Mesendoderm (in vitro differentiated cells): ENCODE measurements around the gene BABAM2.

ENCODE experiments used
- DNase-seq: peaks from one replicate; pipeline ENCODE4 v3.0.0; 2013
- H2AK5ac ChIP-seq: 2 replicates; pipeline ENCODE4 v1.6.1; 2013; ENCODE audit warnings: low read length, inconsistent platforms
- H2BK120ac ChIP-seq: 2 replicates; pipeline ENCODE4 v1.6.1; 2013; ENCODE audit warnings: low read depth, mild to moderate bottlenecking, low read length, moderate library complexity, mixed read lengths
- H2BK15ac ChIP-seq: replicated peaks from 2 replicates; pipeline ENCODE4 v1.6.1; 2013; ENCODE audit warnings: low read depth, mild to moderate bottlenecking, moderate library complexity
- H2BK5ac ChIP-seq: 2 replicates; pipeline ENCODE4 v1.6.1; 2013; ENCODE audit warnings: low read length, inconsistent platforms
- H3K18ac ChIP-seq: 2 replicates; pipeline ENCODE4 v1.6.1; 2013; ENCODE audit warnings: mild to moderate bottlenecking, low read length, mixed read lengths
- H3K23ac ChIP-seq: one replicate; pipeline ENCODE4 v1.6.1; 2013; ENCODE audit warnings: low read length
- H3K27ac ChIP-seq: 2 replicates; pipeline ENCODE4 v1.5.1; 2013; ENCODE audit warnings: low read depth, mild to moderate bottlenecking, inconsistent platforms, low read length, moderate library complexity
- H3K27me3 ChIP-seq: 2 replicates; pipeline ENCODE4 v1.6.1; 2013; ENCODE audit warnings: low read length, control low read depth, mild to moderate bottlenecking, inconsistent platforms; ENCODE audit not compliant: insufficient read depth, poor library complexity
- H3K36me3 ChIP-seq: 2 replicates; pipeline ENCODE4 v1.6.1; 2013; ENCODE audit warnings: low read length, inconsistent platforms; ENCODE audit not compliant: control insufficient read depth, insufficient read depth
- H3K4ac ChIP-seq: one replicate; pipeline ENCODE4 v1.6.1; 2013; ENCODE audit warnings: low read depth, mild to moderate bottlenecking, low read length, moderate library complexity
- H3K4me1 ChIP-seq: 2 replicates; pipeline ENCODE4 v1.6.1; 2013; ENCODE audit warnings: low read depth, low read length, inconsistent platforms; ENCODE audit not compliant: control insufficient read depth
- H3K4me2 ChIP-seq: 2 replicates; pipeline ENCODE4 v1.6.1; 2013; ENCODE audit warnings: low read length
- H3K4me3 ChIP-seq: 2 replicates; pipeline ENCODE4 v1.5.1; 2013; ENCODE audit warnings: mild to moderate bottlenecking, low read length
- H3K56ac ChIP-seq: one replicate; pipeline ENCODE4 v1.6.1; 2013; ENCODE audit warnings: low read length
- H3K79me1 ChIP-seq: 2 replicates; pipeline ENCODE4 v1.6.1; 2013; ENCODE audit warnings: low read length, inconsistent platforms
- H3K79me2 ChIP-seq: 2 replicates; pipeline ENCODE4 v1.6.1; 2013; ENCODE audit warnings: mild to moderate bottlenecking, low read length; ENCODE audit not compliant: control insufficient read depth, insufficient read depth
- H3K9ac ChIP-seq: 2 replicates; pipeline ENCODE4 v1.6.1; 2013; ENCODE audit warnings: low read length, inconsistent platforms
- H4K5ac ChIP-seq: one replicate; pipeline ENCODE4 v1.6.1; 2013; ENCODE audit warnings: low read length
- H4K8ac ChIP-seq: one replicate; pipeline ENCODE4 v1.6.1; 2013; ENCODE audit warnings: low read depth, mild to moderate bottlenecking, control low read depth, low read length, moderate library complexity
- WGBS: extraction: QIAGEN DNeasy Blood & Tissue Kit; methylation state at CpG from one replicate; pipeline ENCODE4 v1.1.7; 2013; ENCODE audit warnings: low lambda C conversion rate, missing lambda C conversion rate; ENCODE audit not compliant: insufficient coverage; ENCODE audit errors: extremely low coverage; 5-methylcytosine and 5-hydroxymethylcytosine counted together

Gene BABAM2

DNA sequence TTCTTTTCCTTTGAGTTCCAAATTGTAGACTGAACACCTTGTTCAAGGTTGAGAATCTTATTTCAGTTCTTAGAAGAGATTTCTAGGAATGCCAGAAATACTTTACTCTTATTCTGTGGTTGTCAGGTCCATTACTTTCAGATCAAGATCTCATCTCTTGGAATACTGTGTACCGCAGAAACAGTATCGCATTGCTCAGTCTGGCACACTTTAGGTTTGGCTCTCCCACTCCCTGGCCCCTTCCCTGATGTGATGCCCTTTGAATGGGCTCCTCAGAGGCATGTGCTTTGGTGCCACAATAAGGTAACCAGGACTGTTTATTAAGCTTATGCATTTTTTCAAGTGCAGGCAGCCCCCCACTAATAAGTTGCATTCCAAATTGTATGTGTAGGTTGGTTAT is 257.5 kb downstream of the BABAM2 start:
- Histone ChIP-seq H3K79me2 (no peaks in the 10 kb centered on the region), H4K5ac (no peak overlapping the region), H3K4me2 (no peak overlapping the region), H3K4me3 (no peak overlapping the region), H3K27ac (no peak overlapping the region), H2BK15ac (no peak overlapping the region), H3K9ac (no peak overlapping the region), H4K8ac (no peak overlapping the region), H3K23ac (no peak overlapping the region), H3K79me1 (no peaks in the 10 kb centered on the region), H2BK5ac (no peak overlapping the region), H3K18ac (no peak overlapping the region), H2AK5ac (no peak overlapping the region), H3K4me1 (no peaks in the 10 kb centered on the region), H3K56ac (no peak overlapping the region), H2BK120ac (no peak overlapping the region), H3K4ac (no peak overlapping the region), H3K27me3 (no peaks in the 10 kb centered on the region), H3K36me3 (no peaks in the 10 kb centered on the region)
- DNase-seq, result no peak
- WGBS, result no CpG with 5 or more reads among the region's 2 CpGs

DNA sequence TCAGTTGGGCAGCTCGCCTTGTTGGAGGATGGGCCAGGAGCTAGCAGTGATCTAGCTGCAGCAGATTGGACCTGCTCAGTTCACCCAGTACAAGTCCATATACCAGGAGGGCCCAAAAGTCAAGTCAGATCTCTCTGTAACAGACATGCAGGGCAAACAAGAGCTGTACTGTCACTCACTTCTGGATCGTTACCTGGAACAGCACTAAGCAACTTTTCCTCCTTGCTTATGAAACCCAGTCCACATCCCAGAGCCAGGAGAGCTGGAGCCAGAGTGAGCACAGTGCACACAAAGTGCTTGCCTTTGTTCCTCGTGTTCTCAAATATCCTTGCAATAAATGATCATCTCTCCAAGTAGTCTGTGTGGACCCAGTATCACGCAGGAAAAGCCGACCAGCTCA is 258.0 kb downstream of the BABAM2 start:
- Histone ChIP-seq H3K27me3 (no peaks in the 10 kb centered on the region), H3K79me2 (no peaks in the 10 kb centered on the region), H3K23ac (no peak overlapping the region), H3K4me3 (no peak overlapping the region), H3K56ac (no peak overlapping the region), H3K4ac (no peak overlapping the region), H2AK5ac (no peak overlapping the region), H3K36me3 (no peaks in the 10 kb centered on the region), H3K18ac (no peak overlapping the region), H3K4me1 (no peaks in the 10 kb centered on the region), H3K27ac (no peak overlapping the region), H3K4me2 (no peak overlapping the region), H2BK15ac (no peak overlapping the region), H3K9ac (no peak overlapping the region), H3K79me1 (no peaks in the 10 kb centered on the region), H2BK5ac (no peak overlapping the region), H2BK120ac (no peak overlapping the region), H4K5ac (no peak overlapping the region), H4K8ac (no peak overlapping the region)
- DNase-seq, result no peak
- WGBS, result no CpG with 5 or more reads among the region's 5 CpGs

DNA sequence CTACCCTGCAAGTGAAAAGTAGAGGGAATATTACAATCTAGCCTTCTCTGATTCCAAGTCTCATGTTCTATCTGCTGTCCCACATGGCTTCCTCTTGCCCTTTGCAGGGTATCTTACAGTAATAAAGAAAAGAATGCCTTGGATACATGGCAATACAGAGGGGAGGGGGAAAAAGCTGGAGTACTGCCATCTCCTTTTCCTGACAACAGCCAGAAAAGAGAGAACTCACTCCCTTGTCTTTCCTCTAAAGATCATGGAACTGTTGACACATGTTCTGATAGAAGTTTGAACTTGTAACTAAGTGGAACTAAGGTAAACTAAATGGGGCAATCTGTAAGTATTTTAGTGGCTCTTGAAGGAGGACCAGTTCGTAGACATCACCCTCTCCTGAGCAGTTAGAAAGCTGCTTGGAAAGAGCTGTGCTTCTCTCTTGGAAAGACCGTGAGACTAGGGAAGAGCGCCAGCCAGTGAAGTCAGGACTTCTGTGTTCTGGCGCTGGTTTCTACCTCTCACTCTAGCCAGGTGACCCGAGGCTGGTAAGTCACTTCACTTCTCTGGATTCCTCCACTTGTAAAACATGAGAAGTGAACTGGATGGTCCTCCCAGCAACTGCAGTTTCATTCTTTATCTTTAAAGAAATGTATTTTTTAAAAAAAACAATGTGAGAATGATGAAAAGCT is 259.8 kb downstream of the BABAM2 start:
- no peak overlapping the region for H3K9ac ChIP-seq
- no peak for DNase-seq
- no peaks in the 10 kb centered on the region for H3K4me1 ChIP-seq
- H3K18ac ChIP-seq, result no peak overlapping the region
- no peak overlapping the region for H2BK120ac ChIP-seq
- H4K8ac ChIP-seq, result no peak overlapping the region
- no peak overlapping the region for H3K23ac ChIP-seq
- no peaks in the 10 kb centered on the region for H3K79me1 ChIP-seq
- H3K4me2 ChIP-seq, result no peak overlapping the region
- no peak overlapping the region for H3K4ac ChIP-seq
- no peak overlapping the region for H4K5ac ChIP-seq
- no peaks in the 10 kb centered on the region for H3K36me3 ChIP-seq
- no peak overlapping the region for H2BK5ac ChIP-seq
- no peak overlapping the region for H2AK5ac ChIP-seq
- no peaks in the 10 kb centered on the region for H3K79me2 ChIP-seq
- no peak overlapping the region for H3K56ac ChIP-seq
- no peak overlapping the region for H2BK15ac ChIP-seq
- WGBS, result no CpG with 5 or more reads among the region's 5 CpGs
- no peaks in the 10 kb centered on the region for H3K27me3 ChIP-seq
- H3K27ac ChIP-seq, result no peak overlapping the region
- no peak overlapping the region for H3K4me3 ChIP-seq

DNA sequence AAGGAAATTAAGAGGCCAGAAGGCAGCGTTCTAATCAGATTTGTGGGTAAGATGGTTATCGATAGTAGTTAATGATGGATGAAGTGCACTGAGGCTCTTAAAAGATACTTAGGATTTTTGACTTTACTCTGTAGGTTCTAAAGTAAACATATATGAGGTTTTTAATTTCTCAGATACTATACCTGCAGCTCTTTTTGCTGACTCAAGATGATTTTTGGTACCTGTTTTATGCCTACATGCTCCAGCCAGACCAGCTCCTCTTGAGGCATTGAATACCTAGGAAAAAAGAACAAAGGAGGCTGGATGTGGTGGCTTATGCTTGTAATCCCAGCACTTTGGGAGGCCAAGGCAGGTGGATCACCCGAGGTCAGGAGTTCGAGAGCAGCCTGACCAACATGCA is 260.5 kb downstream of the BABAM2 start:
- Histone ChIP-seq H3K56ac (no peak overlapping the region), H2BK5ac (no peak overlapping the region), H3K18ac (no peak overlapping the region), H4K5ac (no peak overlapping the region), H3K4me1 (no peaks in the 10 kb centered on the region), H3K79me2 (no peaks in the 10 kb centered on the region), H3K27ac (no peak overlapping the region), H3K79me1 (no peaks in the 10 kb centered on the region), H3K4me2 (no peak overlapping the region), H4K8ac (no peak overlapping the region), H3K23ac (no peak overlapping the region), H3K4ac (no peak overlapping the region), H3K9ac (no peak overlapping the region), H3K36me3 (no peaks in the 10 kb centered on the region), H3K27me3 (no peaks in the 10 kb centered on the region), H2AK5ac (no peak overlapping the region), H3K4me3 (no peak overlapping the region), H2BK120ac (no peak overlapping the region), H2BK15ac (no peak overlapping the region)
- WGBS, result 100% methylated on average over 2 of the region's 4 CpGs
- DNase-seq, result no peak

DNA sequence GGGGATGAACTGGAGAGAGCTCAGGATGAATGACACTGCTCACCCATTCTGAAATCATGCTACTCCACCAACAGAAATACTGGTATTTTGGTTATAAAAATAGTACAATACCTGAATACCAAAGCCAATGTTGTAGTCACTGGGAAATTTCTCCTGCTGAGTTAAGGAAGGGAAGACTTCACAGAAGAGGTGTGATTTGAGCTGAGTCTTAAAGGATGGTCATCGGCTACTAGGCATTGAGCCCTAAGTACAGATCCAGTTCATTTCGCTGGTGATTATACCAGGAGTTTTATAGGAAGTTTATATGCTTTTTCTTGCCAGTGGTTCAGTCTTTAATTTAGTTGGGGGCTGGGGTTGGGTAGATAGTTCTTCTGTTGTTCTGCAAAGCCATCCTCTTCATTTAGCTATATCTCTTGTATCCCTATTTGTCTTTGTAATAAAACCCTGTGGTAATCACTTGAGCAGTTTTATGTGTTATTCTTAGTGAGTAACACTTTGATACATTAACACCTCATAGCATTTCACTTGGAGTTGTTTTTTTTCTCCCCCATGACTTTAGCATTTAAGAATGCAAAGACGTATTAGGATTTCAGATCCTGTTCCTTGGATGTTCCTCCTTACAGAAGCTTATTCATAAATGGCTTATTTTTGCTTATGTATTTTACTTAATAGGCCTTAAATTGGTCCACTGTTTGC is 262.2 kb downstream of the BABAM2 start:
- Histone ChIP-seq H2BK5ac (no peak overlapping the region), H3K18ac (no peak overlapping the region), H3K79me1 (no peaks in the 10 kb centered on the region), H3K27ac (no peak overlapping the region), H3K56ac (no peak overlapping the region), H3K36me3 (no peaks in the 10 kb centered on the region), H4K8ac (no peak overlapping the region), H2BK120ac (no peak overlapping the region), H3K9ac (no peak overlapping the region), H3K4me3 (no peak overlapping the region), H3K4me1 (no peaks in the 10 kb centered on the region), H3K4me2 (no peak overlapping the region), H3K23ac (no peak overlapping the region), H3K27me3 (no peaks in the 10 kb centered on the region), H2AK5ac (no peak overlapping the region), H3K79me2 (no peaks in the 10 kb centered on the region), H3K4ac (no peak overlapping the region), H4K5ac (no peak overlapping the region), H2BK15ac (no peak overlapping the region)
- no CpG with 5 or more reads among the region's 3 CpGs for WGBS
- DNase-seq, result no peak

DNA sequence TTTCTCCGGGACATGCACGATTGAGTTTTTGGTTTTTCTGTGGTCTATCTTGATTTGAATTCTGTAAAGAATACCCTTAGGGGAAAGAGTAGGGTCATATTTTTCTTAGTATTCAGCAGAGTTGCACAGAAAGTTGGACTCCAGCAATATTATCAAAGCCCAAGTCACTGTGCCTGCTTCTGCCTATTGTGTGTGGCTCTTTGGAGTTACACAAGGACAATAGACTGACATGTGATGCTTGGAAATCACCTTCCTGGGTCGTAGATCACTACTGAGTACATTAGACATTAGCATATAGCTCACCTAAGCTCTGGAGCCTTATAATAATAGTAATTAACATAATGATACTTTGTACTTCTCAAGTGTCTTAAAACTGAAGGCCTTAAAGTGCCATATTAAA is 263.3 kb downstream of the BABAM2 start:
- H3K18ac ChIP-seq, result no peak overlapping the region
- H3K56ac ChIP-seq, result no peak overlapping the region
- H3K4me2 ChIP-seq, result no peak overlapping the region
- H3K27ac ChIP-seq, result no peak overlapping the region
- no peaks in the 10 kb centered on the region for H3K79me2 ChIP-seq
- H4K8ac ChIP-seq, result no peak overlapping the region
- H3K36me3 ChIP-seq, result no peaks in the 10 kb centered on the region
- H2BK120ac ChIP-seq, result no peak overlapping the region
- no peak overlapping the region for H3K9ac ChIP-seq
- H2BK15ac ChIP-seq, result no peak overlapping the region
- H2AK5ac ChIP-seq, result no peak overlapping the region
- H4K5ac ChIP-seq, result no peak overlapping the region
- H3K4me1 ChIP-seq, result no peaks in the 10 kb centered on the region
- no peak overlapping the region for H2BK5ac ChIP-seq
- no peak overlapping the region for H3K4me3 ChIP-seq
- H3K27me3 ChIP-seq, result no peaks in the 10 kb centered on the region
- no peak overlapping the region for H3K23ac ChIP-seq
- no peak for DNase-seq
- no peak overlapping the region for H3K4ac ChIP-seq
- WGBS, result no CpG with 5 or more reads among the region's 3 CpGs
- no peaks in the 10 kb centered on the region for H3K79me1 ChIP-seq
